ENCODE measurements around the gene PNCK.
"Not testable (repeated sequence)": the region's sequence is repeated elsewhere in the genome, so short reads cannot be mapped to it uniquely, and the experiment has no call there.

The PNCK gene

DNA sequence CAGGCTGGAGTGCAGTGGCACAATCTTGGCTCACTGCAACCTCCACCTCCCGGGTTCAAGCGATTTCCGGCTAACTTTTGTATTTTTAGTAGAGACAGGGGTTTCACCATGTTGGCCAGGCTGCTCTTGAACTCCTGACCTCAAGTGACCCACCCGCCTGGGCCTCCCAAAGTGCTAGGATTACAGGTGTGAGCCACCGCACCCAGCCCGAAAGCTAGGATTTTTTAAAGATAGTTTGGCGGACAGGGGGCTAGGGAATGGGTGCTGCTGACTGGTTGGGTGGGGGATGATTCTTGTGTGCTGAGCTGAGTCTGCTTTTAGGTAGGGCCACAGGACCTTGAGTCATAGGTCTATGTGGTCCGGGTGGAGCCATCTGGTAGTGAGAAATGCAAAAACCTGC, 9.9 kb upstream of the PNCK start:
- not testable (repeated sequence) for ATAC-seq; H3K4me1 Mint-ChIP-seq; H3K9me3 Mint-ChIP-seq; H3K36me3 Mint-ChIP-seq; H3K4me3 Mint-ChIP-seq; H3K27ac Mint-ChIP-seq; DNase-seq (ENCODE audit: low spot score in 2 of 2)

DNA sequence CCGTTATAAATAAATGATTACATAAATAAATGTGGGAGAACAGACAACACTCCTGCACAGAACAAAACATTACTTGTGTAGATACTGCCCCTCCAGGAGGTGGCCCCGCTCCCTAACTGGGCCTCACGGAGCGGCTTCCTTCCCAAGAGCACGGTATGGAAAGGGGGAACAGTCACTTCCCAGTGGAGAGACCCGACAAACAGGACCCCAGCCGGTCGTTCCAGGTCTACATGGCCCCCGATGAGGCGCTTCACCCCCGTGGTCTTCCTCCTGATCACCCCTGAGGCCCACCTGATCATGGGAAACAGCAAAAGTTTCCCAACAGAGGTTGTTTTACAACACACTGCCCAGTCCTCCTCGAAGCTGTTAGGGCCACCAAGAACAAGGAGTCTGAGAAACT, 7.6 kb upstream of the PNCK start:
- no peak for DNase-seq (ENCODE audit: low spot score in 2 of 2)
- Mint-ChIP-seq H3K9me3 (no peaks in the 10 kb centered on the region), H3K4me3 (no peak overlapping the region), H3K4me1 (no peaks in the 10 kb centered on the region), H3K27ac (no peak overlapping the region), H3K36me3 (no peaks in the 10 kb centered on the region)
- no peak for ATAC-seq

DNA sequence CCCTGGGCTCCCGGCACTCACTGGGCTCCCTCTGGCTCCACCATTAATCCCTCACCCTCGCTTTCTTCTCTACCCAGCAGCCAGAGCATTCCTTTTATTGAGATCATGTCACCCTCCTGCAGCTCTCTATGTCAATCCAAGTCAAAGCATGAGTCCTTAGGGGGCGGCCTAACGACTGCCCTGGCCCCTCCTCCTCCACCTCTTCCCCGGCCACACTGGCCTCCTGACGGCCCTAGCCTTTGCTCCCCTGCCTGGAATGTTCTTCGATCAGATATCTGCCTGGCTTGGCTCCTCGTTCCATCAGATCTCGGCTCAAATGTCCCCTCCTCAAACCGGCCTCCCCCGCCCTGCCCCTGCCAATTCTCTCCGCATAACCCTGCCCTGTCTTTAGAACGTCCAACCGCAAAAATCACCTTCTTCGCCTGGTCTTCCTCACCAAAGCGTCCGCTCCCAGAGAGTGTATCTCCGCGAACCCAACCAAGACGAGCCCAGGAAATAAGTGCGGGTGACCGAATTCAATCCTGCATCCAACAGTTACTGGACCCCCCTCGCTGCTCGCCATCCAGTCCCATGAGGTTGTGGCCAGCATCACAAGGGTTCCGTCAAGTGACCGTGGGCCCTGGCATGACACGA, 722 bp upstream of the PNCK start:
- Mint-ChIP-seq H3K36me3 (no peaks in the 10 kb centered on the region), H3K4me1 (peaks cover 8% of the 10 kb centered on the region), H3K4me3 (peak overlapping the region; percentile 37), H3K27ac (no peak overlapping the region), H3K9me3 (no peaks in the 10 kb centered on the region)
- ATAC-seq: no peak
- no peak for DNase-seq (ENCODE audit: low spot score in 2 of 2)

DNA sequence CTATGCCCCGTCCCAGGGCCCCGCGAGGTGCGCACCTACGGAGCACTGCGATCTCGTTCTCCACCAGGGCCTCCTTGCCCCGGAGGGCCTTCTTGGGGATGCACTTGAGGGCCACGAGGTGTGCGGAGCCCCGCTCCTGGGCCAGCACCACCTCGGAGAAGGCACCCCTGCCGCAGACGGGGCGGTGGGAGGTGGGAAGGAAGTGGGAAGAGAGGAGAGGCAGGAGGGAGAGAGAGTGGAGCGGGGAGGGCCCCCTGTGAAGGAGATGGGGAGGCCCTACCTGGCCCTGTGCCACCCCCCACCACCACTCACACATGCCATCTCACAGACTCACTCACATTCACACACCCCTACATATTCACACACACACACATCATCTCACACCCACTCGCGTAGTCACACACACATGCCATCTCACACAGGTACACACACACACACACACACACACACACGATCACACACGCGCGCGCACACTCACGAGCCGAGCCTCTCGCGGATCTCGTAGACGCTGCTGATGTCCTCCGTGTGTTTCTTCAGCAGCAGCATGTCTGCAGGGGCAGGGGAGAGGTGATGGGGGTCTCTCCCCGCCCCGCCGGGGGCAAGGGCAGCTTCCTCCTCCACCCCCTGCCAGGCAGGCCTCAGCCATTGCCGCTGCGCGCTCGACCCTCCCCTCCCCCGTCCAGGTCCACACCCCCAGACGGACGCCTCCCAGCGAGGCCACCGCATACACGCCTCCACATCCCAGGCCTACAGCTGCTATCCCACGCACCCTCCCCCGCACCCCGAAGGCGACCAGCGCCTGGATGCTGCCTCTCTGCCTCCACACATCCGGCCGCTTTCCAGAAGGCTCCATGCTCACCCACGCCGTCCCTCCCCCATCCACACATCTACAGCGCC, 834 bp downstream of the PNCK start:
- Mint-ChIP-seq H3K4me3 (no peak overlapping the region), H3K36me3 (peaks cover 1% of the 10 kb centered on the region), H3K4me1 (peaks cover 13% of the 10 kb centered on the region), H3K27ac (no peak overlapping the region), H3K9me3 (no peaks in the 10 kb centered on the region)
- DNase-seq (ENCODE audit: low spot score in 2 of 2) (no peak), ATAC-seq (no peak)

DNA sequence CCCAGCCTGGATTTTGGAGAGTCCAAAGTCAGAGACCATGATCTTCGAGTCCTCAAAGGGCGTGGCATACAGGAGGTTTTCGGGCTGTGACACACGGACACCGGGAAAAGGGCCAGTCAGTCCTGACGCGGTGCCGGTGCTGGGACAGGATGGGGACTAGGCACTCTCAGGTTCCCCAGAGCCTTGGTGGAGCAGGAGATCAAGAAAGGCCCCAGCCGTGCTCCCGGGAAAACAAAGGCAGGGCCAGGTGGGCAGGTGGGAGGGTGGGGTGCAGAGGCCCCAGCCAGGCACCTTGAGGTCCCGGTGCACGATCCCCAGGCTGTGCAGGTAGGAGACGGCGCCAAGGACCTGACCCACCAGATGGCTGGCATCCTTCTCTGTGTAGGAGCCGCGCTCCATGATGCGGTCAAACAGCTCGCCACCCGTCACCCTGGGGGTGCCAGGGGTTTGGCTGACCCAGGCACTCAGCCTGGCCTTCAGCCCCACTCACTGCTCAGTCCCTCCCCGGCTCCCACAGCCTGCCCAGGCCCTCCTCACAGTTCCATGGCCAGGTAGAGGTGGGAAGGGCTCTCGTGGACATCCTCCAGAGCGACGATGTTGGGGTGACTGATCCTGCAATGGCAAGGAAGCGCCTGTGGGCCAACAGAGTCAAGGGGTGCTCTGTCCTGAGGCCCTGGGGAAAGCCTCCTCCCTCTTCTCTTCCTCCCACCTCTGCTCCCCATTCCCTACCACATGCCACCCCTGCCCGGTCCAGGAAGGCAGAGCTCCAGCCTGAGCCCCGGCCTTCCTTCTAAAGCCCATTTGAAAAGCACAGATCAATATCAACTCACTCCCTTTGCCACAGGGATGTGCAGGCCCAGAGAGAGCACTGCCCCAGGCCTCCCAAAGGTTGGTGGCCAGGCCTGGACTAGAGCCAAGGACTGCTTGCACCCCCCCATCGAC, 1.8 kb downstream of the PNCK start:
- Mint-ChIP-seq H3K4me3 (no peak overlapping the region), H3K4me1 (peaks cover 17% of the 10 kb centered on the region), H3K36me3 (peaks cover 6% of the 10 kb centered on the region), H3K9me3 (no peaks in the 10 kb centered on the region), H3K27ac (no peak overlapping the region)
- no peak for ATAC-seq
- DNase-seq (ENCODE audit: low spot score in 2 of 2): no peak

DNA sequence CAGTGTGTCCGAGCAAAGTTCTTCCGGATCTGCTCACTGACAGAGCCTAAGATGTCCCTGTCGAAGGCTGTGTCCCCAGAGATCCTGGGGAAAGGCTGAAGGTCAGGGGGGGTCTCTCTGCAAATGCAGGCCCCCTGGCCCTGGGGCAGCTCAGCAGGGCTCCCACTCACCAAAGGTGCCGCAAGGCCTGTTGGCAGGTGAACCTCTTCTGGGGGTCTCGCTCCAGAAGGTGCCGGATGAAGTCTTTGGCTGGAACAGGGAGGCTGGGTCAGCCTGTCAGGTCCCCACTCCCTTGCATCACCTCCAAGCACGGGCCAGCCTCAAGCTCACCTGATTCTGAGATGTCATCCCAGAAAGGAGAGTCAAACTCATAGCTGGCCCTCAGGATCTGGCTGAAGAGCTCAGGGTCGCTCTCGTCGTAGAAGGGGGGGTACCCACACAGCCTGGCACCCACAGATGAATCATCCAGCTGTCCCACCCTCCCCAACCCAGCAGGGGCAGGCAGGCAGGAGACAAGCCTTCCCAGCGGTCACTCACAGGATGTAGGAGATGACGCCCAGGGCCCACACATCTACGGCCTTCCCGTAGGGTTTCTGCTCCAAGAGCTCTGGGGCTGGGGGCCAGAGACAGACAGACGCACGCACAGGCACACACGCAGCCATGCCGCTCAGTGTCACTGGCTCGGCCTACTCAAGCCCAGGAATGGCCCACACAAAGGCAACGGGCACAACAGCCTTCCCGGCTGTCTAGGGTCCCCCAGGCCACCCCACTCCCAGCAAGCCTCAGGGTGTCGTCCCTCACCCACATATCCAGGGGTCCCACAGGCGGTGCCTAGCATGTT, 2.6 kb downstream of the PNCK start:
- Mint-ChIP-seq H3K4me3 (no peak overlapping the region), H3K9me3 (no peaks in the 10 kb centered on the region), H3K27ac (no peak overlapping the region), H3K36me3 (peaks cover 6% of the 10 kb centered on the region), H3K4me1 (peaks cover 17% of the 10 kb centered on the region)
- DNase-seq (ENCODE audit: low spot score in 2 of 2): no peak
- ATAC-seq: no peak

DNA sequence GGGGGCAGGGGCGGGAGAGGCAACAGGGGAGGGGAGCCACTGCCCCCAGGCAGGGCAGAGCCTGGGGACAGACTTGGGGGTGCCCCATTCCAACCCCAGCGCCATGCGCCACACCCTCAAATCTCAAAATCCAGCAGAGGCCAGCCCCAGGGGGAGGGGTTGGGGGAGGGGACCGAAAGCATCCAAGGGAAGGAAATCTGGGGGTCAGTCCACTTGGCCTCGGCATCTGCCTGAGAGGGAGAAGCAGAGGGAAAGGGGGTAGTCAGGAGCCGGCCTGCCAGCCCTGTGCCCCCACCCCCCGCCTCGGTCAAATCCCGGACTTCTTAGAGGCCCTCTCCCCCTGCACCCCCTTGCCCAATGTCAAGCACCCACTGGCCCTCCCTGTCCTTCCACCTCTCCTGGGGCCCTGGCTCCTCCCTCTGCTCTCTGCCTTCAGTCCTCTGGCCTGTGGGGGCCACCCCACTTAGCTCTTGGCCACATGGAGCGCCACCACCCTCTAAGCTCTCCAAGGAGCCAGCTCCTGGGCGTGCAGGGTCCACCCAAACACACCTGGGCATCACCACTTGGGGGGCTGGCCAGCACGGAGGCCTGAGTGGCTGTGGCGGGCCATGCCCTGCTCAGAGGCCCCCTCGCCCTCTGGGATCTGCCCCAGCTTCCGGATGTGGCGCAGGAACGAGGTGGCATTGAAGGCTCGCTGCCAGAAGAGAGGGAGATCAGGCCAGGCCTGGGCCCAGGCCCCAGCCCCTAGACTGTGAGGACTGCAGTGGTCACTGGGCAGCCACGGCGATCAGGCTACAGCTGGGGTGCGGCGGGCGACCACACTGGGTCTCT, 3.5 kb downstream of the PNCK start:
- DNase-seq (ENCODE audit: low spot score in 2 of 2): no peak
- Mint-ChIP-seq H3K9me3 (no peaks in the 10 kb centered on the region), H3K36me3 (peaks cover 6% of the 10 kb centered on the region), H3K4me1 (peaks cover 17% of the 10 kb centered on the region), H3K27ac (no peak overlapping the region), H3K4me3 (no peak overlapping the region)
- no peak for ATAC-seq

DNA sequence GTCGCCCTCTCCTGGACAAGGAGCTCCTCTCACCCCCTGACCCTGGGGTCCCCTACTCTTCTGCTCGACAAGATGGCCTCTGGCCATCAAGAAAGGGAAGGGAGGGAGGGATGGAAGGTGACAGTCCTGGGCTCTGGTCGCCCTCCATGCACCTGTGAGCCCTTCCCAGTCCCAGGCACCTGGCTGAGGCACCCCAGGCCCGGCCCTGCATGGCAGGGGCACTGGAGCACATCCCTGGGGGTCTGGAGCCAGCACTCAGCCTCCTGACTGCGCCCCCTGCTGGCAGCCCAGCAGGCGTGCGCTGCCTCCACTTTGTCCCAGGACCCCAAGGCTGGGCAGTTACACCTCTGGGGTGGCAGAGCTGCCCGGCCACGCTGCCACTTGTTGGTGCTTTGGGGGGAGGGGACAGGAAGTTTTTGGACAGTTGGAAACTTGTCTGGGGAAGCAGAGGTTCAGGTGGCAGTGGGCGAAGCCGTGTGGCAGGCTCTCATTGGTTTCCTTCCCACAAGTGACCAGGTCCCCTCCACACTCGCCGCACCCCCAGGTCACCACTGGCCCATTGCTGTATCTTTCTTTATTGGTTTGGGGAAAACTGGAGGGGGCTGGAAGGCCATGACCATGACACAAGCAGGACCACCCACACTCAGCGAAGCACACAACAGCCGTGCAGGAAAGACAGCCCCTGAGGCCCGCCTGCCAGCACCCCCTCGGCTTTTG, 4.3 kb downstream of the PNCK start:
- Mint-ChIP-seq H3K9me3 (no peaks in the 10 kb centered on the region), H3K4me1 (peaks cover 17% of the 10 kb centered on the region), H3K27ac (no peak overlapping the region), H3K36me3 (peaks cover 6% of the 10 kb centered on the region), H3K4me3 (no peak overlapping the region)
- ATAC-seq (peak; percentile 56), DNase-seq (ENCODE audit: low spot score in 2 of 2) (peak in 1 of 2 donors; percentile 53)

DNA sequence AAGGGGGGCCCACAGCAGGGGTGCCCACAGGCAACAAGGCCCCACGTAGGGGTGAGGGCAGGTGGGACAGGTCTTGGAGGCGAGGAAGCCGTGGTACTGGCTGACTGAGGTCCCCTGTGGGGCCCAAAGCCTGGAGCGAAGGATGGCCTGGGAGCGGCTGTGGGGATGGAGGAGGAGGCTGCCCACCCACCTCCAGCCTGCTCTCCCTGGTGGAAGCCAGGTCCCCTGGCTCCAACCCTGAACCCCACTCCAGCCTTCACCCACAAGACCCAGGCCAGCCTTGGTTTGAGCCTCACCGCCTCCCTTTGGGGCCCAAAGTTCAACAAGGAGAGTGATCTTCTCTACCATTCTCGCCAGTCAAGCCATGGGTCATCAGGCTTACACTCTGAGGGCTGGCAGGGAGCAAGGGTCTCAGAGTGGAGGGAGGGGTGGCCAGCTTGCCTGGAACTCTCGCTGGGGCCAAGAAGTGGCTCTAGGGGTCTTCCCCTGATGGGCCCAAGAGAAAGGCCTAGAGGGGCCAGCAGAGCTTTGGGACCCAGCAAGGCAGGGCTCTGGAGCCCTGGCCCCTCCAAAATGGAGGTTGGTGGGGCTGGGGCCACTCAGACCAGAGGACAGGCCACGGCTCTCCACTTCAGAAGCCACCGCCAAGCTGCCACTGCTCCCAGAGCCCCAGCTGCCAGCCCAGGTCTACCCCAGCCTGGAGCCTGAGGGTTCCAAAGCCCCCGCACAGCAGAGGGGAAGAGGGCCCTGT, 5.0 kb downstream of the PNCK start:
- ATAC-seq (no peak), DNase-seq (ENCODE audit: low spot score in 2 of 2) (no peak)

DNA sequence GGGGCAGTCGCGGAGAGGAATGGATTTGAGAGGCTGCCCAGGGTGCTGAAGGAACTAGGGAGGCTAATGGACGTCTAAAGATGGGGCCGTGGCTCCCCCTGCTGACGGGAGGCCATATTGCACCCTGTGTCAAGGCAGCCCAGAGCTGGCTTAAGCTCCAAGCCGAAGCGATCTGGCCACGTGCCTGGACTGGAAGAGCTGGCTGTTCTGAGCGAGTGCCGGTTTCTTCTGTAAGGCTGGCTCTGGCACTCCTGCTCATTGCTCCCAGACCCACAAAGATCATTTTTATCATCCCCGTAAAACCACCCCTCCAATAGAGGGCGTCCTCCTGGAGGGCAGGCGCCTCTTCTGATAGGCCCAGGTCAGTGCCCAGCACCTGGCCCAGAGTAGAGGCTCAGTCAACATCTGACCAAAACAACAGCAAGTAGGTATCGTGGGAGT, 5.6 kb downstream of the PNCK start:
- Mint-ChIP-seq H3K4me1 (peaks cover 16% of the 10 kb centered on the region), H3K36me3 (peaks cover 6% of the 10 kb centered on the region), H3K27ac (peak overlapping the region; percentile 76), H3K9me3 (no peaks in the 10 kb centered on the region), H3K4me3 (peak overlapping the region; percentile 64)
- DNase-seq (ENCODE audit: low spot score in 2 of 2) (peak; percentile 70 to 88), ATAC-seq (peak; percentile 82)

More for the DNA sequence above, 5.0 kb downstream of the PNCK start:
- H3K9me3 Mint-ChIP-seq: no peaks in the 10 kb centered on the region
- H3K4me1 Mint-ChIP-seq: peaks cover 17% of the 10 kb centered on the region
- peaks cover 6% of the 10 kb centered on the region for H3K36me3 Mint-ChIP-seq
- no peak overlapping the region for H3K4me3 Mint-ChIP-seq
- H3K27ac Mint-ChIP-seq: peak overlapping the region; percentile 76

DNA sequence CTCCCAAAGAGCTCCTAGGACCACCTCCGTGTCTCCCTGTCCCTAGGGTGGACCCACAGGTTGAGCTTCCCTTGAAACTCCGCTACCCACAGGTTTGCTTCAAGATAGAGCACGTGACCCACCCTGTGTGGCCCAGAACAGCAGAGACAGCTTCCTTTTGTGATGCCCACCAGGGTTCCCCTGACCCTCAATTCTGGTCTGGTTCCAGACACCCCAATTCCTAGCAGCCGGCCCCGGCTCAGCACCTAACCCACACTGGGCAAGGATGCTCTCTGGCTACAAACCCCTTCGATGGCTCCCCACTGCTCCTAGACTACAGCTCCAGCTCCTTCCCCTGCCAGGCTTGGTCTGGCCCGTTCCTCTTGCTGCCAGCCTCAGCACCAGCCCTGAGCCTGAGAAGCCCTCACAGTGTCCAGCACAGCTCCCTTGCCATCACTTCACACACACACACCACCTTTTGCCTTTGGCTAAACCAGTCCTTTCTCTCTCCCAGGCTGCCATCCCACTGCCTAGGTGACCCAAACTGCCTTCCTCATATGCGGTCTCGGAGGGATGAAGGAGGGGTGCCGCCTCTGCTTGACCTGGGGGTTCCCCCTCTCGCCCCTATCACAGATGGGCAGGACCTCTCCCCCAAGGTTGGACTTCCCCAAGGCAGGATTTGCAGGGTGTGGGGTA, 6.2 kb downstream of the PNCK start:
- no peak for ATAC-seq
- peak overlapping the region; percentile 64 for H3K4me3 Mint-ChIP-seq
- H3K36me3 Mint-ChIP-seq: peaks cover 6% of the 10 kb centered on the region
- peak overlapping the region; percentile 76 for H3K27ac Mint-ChIP-seq
- H3K9me3 Mint-ChIP-seq: no peaks in the 10 kb centered on the region
- DNase-seq (ENCODE audit: low spot score in 2 of 2): no peak
- peaks cover 11% of the 10 kb centered on the region for H3K4me1 Mint-ChIP-seq

DNA sequence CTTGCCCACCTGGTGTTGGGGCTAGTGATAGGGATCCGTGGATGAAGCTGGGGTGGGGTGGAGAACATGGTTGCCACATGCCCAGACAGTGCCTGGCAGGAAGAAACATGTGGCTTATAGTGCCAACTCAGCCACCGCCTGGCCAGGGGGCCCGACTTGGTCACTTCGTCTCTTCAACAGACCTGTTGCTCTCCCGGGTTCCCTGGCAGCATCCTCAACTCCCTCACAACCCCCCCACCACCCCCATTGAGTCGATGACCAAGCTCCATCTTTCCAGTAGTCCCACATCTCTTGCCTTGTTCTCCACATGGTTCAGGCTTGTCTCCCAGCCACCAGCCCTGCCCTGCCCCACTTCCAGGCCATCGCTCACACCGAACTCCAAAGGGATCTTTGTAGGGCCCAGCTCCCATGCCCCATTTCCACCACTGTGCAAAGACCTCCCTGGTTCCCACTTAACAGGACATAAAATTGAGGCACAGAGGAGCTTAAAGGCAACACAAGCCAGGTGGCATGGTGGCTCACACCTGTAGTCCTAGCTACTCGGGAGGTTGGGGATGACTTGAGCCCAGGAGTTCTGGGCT, 7.8 kb downstream of the PNCK start:
- H3K4me3 Mint-ChIP-seq: no peak overlapping the region
- peaks cover 8% of the 10 kb centered on the region for H3K4me1 Mint-ChIP-seq
- H3K36me3 Mint-ChIP-seq: peaks cover 6% of the 10 kb centered on the region
- DNase-seq (ENCODE audit: low spot score in 2 of 2) (no peak), ATAC-seq (no peak)
- no peaks in the 10 kb centered on the region for H3K9me3 Mint-ChIP-seq
- H3K27ac Mint-ChIP-seq: no peak overlapping the region

Data from stimulated activated effector memory CD8-positive, alpha-beta T cell treated with anti-CD3 and anti-CD28 coated beads, Interleukin-12 subunit alpha, Interleukin-12 subunit beta, amount 100 ng/mL, for 72 hours (primary cell).